ENCODE measurements around the gene KCNIP4. TPM values are rescaled to one million over a fixed set of nuclear protein-coding genes. Genes with fewer than 3 reads are reported as not detected.

The KCNIP4 gene
- polyA plus RNA-seq, 1 donor (not counting 4 experiments of a cell fraction or from before 2014, with no cell fraction given) = 0.07 TPM

- TF ChIP-seq CTCF (optimal IDR thresholded peaks at IDR 0.05 in 1 of 3, IDR thresholded peaks at IDR 0.05 in 1 of 3, conservative IDR thresholded peaks at IDR 0.05 in 1 of 3; ENCODE audit: extremely low read depth in 1 of 3, insufficient read depth in 2 of 3, low read length in 3 of 3) (no peak), EZH2 (IDR thresholded peaks at IDR 0.05; ENCODE audit: low read length) (no peak)
- DNase-seq (ENCODE audit: low read depth, low spot score) = no peak
- dilution Hi-C loops (cut with MboI; ENCODE audit: extremely low pct_ligation_motif_present, low sequenced_read_pairs) = no loop called here
These were observed 256.3 kb downstream of the KCNIP4 start for GRCh38 chr4:21692241-21692640.

GRCh38 chr4:21688596-21689265 is 259.8 kb downstream of the KCNIP4 start:
- Histone ChIP-seq H3K4me3 (ENCODE audit: control insufficient read depth in 2 of 3, extremely low read depth in 1 of 3, insufficient read depth in 2 of 3, low read depth in 1 of 3, low read length in 3 of 3) (no peak overlapping the region), H3K4me2 (ENCODE audit: control insufficient read depth, extremely low read depth, insufficient read depth, low read depth, low read length) (no peak overlapping the region), H3K4me1 (ENCODE audit: control insufficient read depth, extremely low read depth, insufficient read depth, low read length) (no peaks in the 10 kb centered on the region), H3K9me1 (ENCODE audit: control insufficient read depth, extremely low read depth, insufficient read depth, low read length) (no peaks in the 10 kb centered on the region), H3K27me3 (ENCODE audit: control insufficient read depth, extremely low read depth, insufficient read depth, low read length) (no peaks in the 10 kb centered on the region), H3K9me3 (ENCODE audit: control insufficient read depth, low read depth, low read length) (no peaks in the 10 kb centered on the region), H3K36me3 (ENCODE audit: control insufficient read depth in 2 of 2, extremely low read depth in 1 of 2, insufficient read depth in 2 of 2, low read length in 2 of 2) (no peaks in the 10 kb centered on the region), H3K79me2 (ENCODE audit: control insufficient read depth, insufficient read depth, low read length) (no peaks in the 10 kb centered on the region), H4K20me1 (ENCODE audit: control insufficient read depth, extremely low read depth, insufficient read depth, low read length) (no peaks in the 10 kb centered on the region), H3K27ac (ENCODE audit: control insufficient read depth, insufficient read depth, low read length) (no peak overlapping the region), H2AFZ (ENCODE audit: control insufficient read depth, low read length) (no peak overlapping the region), H3K9ac (ENCODE audit: control insufficient read depth, extremely low read depth, insufficient read depth, low read length) (no peak overlapping the region)
- dilution Hi-C loops (cut with MboI; ENCODE audit: extremely low pct_ligation_motif_present, low sequenced_read_pairs) = no loop called here
- TF ChIP-seq CTCF (optimal IDR thresholded peaks at IDR 0.05 in 1 of 3, IDR thresholded peaks at IDR 0.05 in 1 of 3, conservative IDR thresholded peaks at IDR 0.05 in 1 of 3; ENCODE audit: extremely low read depth in 1 of 3, insufficient read depth in 2 of 3, low read length in 3 of 3) (no peak), EZH2 (IDR thresholded peaks at IDR 0.05; ENCODE audit: low read length) (no peak)
- no peak for DNase-seq (ENCODE audit: low read depth, low spot score)
- FAIRE-seq = no peak

More at GRCh38 chr4:21692241-21692640, 256.3 kb downstream of the KCNIP4 start:
- no peaks in the 10 kb centered on the region for H3K4me1 ChIP-seq (ENCODE audit: control insufficient read depth, extremely low read depth, insufficient read depth, low read length)
- no peak overlapping the region for H3K9ac ChIP-seq (ENCODE audit: control insufficient read depth, extremely low read depth, insufficient read depth, low read length)
- H3K27me3 ChIP-seq (ENCODE audit: control insufficient read depth, extremely low read depth, insufficient read depth, low read length) = no peaks in the 10 kb centered on the region
- no peak overlapping the region for H2AFZ ChIP-seq (ENCODE audit: control insufficient read depth, low read length)
- H3K4me2 ChIP-seq (ENCODE audit: control insufficient read depth, extremely low read depth, insufficient read depth, low read depth, low read length) = no peak overlapping the region
- no peaks in the 10 kb centered on the region for H3K9me3 ChIP-seq (ENCODE audit: control insufficient read depth, low read depth, low read length)
- H4K20me1 ChIP-seq (ENCODE audit: control insufficient read depth, extremely low read depth, insufficient read depth, low read length) = no peaks in the 10 kb centered on the region
- no peak overlapping the region for H3K27ac ChIP-seq (ENCODE audit: control insufficient read depth, insufficient read depth, low read length)
- H3K4me3 ChIP-seq (ENCODE audit: control insufficient read depth in 2 of 3, extremely low read depth in 1 of 3, insufficient read depth in 2 of 3, low read depth in 1 of 3, low read length in 3 of 3) = no peak overlapping the region
- H3K36me3 ChIP-seq (ENCODE audit: control insufficient read depth in 2 of 2, extremely low read depth in 1 of 2, insufficient read depth in 2 of 2, low read length in 2 of 2) = no peaks in the 10 kb centered on the region
- no peak for FAIRE-seq
- no peaks in the 10 kb centered on the region for H3K9me1 ChIP-seq (ENCODE audit: control insufficient read depth, extremely low read depth, insufficient read depth, low read length)
- no peaks in the 10 kb centered on the region for H3K79me2 ChIP-seq (ENCODE audit: control insufficient read depth, insufficient read depth, low read length)

Data from keratinocyte (primary cell).